NCI-H187 treated with DMSO at 0.1 percent for 48 hours (cell line): Measurements from ENCODE around the gene HOXB7.

ENCODE experiments used
- DNase-seq: peaks from one replicate; lab custom pipeline; 2025; lab: John Stamatoyannopoulos, UW

Gene HOXB7

DNA sequence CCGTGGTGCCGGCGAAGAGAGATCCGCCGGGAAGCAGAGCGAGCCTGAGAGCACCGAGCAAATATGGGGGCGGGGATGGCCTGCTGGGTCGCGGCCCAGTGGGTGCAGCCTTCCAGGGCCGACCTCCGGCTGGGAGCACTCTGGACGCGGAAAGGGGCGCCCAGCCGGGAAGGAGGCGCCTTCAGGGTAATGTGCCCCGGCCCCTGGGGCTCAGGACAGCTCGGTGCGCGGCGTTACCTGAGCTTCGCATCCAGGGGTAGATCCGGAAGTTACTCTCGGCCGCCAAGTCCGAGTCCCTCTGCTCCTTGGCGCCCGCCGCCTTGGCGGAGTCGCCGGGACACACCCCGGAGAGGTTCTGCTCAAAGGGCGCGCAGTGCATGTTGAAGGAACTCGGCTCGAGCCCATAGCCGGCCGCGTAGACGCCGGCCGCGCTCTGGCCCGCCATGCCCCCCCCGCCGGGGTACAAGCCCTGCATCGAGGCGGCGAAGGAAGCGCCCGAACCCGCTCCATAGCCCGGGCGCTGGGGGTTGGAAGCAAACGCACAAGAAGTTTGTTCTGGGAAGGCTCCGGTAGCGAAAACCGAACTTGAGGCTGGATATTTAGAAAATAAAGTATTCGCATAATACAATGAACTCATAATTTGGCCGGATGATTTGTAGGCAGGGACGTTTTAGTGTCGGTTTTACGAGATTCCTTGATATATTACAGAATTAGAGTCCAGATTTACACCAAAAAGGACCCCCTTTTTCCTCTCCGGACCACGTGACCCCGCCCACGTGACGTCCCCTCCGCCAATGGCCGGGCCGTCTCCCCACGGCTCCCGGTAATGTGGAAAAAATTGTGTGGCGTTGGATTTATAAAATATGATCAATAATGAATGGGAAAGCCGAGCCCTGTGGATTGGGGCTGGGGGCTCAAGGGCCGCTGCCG, at the start of gene HOXB7:
Gene HOXB7, minus strand, starts transcription at position 736 of the 930 bp plus-strand sequence. Its CDS starts 99 bp downstream, at position 637.
- DNase-seq, result no peak

DNA sequence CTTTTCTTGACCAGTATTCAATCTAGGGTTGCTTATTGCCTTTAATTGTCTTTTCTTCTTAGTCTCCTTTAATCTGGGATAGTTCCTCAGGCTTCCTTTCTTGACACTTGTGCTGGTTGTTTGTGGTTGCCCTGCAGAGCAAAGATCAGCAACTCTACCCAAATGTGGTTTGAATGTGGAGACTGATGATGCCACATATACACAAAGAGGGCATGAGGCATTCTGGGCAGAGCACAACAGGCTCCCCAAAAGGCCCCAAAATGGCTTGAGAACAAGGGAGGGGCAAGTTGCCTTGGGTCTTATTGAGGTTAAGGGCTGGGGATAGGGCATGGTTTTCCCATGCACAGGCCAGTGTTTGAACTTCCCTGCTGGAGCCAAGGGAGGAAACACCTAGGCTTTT, 45.1 kb upstream of the HOXB7 start:
- DNase-seq, result no peak

DNA sequence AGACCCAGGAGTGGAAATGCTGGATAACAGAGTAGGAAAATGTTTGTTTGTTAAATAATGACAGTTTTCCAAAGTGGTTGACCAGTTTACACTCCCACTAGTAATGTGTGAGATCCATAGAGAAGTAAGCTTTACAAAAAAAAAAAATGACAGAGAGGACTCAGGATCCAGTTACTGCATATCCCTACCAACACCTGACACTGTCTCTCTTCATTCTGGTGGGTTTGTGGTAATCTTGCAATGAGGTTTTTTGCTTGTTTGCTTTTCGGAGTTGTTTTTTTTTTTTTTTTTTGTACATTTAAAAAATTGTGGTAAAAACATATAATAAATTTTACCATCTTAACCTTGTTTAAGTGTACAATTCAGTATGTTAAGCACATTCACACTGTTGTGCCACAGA, 38.9 kb upstream of the HOXB7 start:
- no peak for DNase-seq

DNA sequence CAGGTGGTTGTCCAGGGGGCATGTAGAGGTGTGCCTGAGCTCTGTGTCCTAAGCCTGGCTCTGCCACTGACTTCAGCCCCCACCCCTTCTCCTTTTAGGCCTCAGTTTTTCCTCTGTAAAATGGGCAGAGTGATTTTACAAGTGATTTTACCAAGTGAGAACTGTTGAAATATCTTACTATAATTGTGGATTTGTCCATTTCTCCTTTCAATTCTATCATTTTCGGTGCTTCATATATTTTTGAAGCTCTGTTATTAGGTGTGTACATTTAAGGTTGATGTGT, 37.1 kb upstream of the HOXB7 start:
- no peak for DNase-seq

DNA sequence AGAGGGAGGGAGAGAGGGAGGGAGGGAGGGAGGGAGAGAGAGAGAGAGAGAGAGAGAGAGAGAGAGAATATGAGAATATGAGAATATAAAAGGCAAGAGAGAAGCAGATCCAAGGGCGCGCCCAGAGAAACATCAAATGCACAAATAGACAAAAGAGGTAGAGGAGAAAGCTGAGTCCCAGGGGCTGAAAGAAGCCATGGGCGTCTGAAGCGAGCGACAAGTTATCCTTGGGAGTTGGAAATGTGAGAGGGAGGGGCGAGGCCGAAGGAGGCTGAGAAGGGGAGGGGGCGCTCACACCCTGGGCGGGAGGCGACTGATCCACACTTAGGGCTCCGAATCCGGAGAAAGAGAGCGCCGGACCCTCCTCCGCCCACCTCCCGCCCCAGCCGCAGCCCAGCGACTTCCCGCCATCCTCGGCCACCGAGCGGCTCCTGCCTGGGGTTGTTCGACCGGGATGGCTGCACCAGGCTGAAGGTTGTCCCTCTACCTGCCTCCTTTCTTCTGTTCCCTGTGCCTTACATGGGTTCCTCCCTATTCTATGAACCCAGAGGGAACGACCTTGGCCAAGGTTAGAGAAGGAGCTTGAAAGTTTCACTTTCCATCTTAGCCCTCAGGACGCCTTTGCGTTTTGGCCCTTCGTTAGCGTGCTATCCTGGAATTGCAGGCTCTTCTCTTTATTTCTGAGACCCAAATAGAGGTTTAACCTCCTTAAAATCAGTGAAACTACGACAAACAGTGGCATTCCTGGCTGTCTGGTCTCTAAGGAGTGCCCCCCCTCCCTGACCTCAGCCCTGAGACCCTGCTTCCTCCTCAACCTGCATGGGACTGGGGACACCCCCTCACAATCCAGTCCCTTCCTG, 36.5 kb upstream of the HOXB7 start:
- DNase-seq, result no peak

DNA sequence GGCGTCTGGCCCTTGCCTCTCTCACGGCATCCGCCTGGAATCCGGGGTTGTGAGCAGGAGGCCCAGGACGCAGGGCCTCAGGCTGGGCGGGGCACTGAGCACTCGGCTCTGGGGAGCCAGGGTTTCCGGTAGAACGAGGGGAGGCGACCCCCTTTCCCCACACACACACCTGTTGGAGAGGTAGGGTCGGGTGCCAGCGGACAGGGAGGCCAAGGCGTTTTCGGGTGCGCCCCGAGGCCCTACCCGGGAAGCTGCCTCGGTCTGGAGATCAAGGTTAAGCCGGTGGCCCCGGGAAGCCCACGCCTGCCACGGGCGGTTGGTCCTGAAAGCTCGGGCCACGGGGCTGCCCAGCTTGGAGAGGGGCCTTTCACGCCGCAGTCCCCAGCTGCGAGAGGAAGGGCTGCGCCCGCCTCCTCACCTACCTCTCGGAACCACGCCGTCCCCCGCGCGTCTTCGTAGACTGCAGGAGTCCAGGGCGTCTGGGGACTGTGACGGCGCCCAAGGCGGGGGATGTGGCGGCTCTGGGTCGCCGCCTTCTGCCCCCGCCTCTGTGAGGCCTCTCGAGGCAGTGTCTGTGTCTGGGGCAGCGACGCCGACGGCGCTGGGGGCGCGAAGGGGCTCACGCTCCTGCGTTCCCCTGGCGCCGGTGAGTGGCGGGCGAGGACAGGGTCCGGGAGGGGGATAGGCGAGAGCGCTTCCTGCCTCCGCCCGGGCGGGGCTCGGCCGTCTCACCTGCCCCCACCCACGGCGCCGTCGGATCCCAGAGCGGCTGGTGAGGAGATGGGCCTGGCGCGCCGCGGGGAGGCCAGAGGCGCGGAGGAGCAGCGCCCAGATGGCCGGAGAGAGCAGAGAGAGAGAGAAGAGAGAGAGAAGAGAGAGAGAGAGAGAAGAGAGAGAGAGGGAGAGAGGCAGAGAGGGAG, 35.6 kb upstream of the HOXB7 start:
- DNase-seq, result no peak

DNA sequence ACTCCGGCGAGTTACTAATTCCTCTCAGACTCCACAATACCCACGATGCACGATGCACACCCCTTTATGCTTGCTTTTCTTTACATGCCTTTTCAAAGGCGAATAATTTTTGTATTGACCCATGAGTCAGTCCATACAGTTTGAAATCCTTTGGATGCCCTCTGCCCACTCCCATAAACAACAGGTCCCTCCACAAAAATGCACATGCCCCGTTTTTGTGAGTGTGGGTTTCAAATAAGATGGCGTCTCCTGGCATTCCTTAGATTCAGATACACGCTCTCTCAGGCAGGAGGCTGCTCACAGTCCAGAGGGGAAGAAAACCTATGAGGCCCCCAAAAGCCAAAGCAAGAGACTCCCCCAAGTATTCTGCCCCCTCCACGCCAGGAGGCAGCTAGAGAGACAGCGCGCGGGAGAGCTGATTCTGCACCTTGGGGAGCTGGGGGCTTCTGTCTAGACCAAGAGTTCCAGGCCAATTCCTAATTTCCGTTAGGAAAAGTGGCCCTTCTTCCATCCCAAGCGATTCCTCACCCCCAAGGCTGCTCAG, 34.9 kb upstream of the HOXB7 start:
- DNase-seq, result no peak

DNA sequence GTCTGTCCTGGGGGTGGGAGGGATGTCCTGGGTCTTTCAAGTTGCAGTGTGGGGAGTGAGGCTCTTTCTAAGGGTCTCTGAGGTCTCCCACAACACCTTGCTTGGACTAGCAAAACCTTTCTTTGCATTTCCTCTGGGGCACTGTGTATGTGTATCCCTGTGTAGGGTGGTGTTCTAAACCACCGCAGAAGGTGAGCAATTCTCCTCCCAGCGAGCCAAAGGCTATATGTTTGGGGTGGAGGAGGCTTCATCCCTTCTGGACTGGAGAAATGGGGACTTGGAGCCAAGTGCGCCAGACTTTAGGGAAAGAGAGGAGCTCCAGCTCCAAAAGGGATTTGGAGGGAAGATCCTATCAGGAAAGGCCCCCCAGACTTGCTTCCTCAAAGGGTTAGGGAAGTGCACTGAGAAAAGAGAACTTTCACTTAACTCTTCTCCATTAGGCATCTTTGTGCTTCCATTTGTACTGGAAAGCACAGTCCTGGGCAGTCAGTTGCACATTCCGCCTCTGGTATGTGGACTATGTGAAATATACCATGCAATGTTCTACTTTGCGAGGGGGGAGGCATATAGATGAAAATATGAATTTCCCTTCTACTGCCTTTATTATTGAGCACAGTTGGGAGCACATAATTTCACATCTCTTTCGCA, 34.2 kb upstream of the HOXB7 start:
- no peak for DNase-seq

DNA sequence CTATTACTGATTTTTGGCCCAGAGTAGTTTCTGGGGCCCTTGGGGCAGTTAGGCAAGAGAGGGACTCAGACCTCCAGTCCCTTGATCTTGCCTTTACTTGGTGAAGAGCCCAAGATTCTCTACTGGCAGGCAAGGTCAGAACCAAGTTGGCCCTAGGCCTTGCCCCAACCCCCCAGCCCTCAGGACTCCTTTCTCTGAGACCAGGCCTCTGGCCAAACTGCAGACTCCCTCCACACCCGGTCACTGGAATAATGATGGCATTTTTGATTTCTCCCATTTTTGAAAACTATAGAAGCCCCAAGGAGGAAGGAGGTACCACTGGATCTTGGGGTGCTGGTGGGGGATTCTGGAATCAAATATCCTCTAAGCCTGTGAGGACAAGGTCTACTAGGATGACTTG, 33.3 kb upstream of the HOXB7 start:
- no peak for DNase-seq

DNA sequence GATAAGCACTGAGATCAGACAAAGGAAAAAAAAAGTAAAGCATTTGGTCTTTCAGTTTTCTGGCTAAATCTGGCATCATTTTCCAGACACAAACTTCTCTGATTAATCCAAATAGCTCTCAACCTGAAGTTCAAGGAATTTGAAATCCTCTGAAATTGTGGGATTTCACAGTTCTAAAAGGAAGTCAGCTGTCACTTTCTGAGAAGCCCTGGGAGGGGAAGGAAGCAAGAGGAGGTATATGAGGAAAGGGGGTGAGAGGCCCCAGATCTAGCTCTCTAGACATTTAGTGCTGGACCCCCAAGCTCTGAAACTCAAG, 32.8 kb upstream of the HOXB7 start:
- DNase-seq, result no peak

DNA sequence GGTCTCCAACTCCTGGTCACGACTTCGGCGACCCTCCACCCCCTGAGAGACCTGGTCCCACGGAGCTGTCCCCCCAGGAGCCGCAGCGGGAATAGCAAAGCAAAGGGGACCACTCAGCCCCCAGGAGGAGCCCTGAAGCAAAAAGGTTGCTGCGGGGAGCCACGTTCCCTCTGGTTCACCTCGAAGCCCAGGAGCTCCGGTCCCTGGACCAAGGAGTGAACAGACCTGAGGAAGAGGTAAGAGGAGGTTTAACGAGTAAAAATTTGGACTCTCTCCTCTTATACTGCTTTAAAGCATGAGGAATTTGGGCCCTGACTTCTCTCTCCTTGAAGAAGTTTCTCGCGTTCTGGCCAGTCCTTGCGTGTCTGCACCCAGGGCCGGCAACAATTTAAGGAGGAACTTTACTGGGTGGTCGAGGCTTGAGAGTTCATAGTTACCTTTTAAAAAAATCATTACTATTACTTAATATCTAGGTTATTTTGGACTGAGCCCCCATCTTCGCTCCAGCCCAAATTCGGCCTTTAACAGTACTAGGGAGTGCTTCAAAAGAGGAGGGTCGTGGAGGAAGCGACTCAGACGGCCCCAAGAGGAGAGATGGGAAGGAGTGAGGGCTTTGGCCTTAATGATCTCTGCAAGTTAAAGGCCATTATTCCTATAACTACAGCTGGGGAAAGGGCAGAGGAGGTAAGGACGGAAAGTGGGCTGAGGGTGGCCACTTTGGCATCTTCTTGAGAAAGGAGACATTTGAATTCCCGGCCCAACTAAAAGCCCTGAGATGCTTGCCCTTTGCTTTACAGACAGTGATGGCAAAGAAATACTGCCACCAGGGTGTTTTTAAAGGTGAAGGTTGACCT, 32.3 kb upstream of the HOXB7 start:
- DNase-seq, result no peak

DNA sequence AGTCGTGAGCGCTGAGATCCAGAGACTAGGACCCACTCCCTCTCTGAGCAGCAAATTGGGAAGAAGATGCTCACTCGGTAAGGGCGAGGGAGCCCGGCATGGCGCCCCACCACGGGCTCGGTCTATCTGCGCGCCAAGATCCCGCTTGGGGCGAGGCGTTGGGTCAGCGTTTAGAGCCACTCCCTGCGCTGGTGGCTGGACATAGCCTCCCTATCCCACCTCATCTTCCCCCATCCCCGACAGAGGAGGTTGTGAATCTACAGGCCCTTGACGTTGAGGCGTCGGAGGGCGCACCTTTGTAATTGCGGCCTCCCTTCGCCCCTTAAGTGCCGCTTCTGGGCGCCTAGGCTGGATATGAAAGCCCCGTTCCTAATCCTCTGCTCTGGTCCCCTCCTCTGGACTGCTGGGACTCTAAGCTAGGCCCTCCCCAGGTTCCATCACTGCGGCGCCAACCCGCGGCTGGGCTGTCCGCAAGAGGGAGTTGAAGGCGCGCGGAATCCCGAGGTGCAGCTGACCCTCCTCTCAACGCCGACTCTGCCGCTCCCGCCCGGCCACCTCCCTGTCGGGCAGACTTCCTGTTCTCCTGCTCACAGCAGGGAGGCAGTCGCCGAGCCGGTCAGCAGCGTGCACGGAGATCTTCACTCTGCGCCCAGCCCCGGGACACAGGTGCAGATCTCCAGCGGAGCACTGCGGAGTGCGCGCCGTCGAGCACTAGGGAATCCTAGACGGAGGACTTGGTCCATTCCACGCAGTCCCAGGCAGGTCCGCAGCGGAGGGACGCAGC, 31.4 kb upstream of the HOXB7 start:
- DNase-seq, result no peak

DNA sequence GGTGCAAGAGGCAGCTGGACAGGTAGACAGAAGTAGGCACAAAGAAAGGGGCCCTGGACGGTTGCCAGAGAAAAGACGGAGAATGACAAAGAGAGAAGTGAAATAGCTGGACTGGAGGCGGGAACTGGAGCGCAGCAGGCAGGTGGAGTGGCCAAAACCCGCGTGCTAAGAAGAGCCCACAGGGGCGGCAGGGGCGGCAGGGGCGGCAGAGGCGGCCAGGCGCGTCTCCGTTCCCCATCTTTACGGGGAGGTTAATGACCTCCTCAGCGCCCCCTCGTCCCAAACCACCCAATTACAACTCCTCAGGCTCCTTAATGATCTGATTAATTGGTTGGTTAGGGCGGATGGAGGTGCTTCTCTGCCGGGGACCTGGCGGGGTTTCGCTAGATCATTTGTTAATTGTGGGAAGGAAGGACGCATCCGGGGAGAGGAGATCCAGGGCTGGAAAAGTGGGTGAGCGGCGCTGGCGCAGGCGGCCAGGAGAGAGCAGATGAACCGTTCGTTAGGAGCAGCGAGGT, 30.8 kb upstream of the HOXB7 start:
- DNase-seq, result no peak

DNA sequence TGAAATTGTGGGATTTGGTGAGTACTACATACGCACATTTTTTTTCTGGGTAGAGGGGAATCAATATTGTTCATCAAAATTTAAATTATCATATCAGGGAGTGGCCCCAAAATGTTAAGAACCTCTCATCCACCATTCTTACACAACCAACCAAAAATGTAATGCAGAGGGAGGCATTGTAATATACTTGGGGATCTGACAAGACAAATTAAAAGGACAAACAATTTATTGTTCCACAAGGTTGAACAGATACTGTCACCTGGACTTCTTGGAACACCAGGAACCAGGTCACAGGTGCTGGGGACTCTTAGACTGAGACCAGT, 30.0 kb upstream of the HOXB7 start:
- DNase-seq, result no peak

DNA sequence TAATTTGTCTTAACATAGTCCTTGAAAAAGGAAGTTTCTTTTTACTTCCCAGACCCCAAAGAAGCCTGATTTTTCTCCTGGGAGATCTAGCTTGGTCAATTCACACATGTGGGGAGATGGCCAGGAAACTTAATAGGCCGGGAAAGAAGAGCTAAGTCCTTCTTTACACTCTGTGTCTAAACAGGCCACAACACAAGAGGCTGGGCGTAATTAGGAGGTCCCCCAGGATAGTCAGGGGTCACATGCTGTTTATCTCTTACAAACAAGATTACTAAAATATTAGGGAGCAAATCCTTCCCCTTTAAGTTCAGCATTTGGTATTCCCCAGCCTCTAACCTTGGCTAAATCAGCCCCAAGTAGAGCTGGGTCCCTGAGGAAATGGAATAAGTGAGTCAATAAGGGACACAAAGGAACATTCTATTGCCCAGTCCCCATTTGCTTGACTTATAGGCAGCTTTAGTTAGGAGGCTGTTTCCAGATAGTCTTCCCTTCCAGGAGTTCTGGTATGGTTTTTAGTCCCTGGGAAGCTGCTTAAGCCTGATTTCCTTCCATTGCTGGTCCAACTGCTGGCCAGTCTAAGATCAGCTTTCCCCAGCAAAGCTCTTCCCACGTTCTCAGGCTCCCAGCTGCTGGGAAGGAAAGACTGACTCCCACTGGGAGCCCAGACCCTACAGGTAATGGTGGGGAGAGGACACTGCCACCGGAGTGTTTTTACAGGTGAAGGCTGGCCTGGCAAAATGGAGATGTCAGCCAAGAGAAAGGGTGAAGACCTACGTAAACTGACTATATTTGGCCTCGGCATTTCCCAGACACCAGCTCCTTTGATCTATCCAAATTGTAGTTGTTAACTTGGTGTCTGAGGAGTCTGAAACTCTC, 29.4 kb upstream of the HOXB7 start:
- DNase-seq, result no peak

DNA sequence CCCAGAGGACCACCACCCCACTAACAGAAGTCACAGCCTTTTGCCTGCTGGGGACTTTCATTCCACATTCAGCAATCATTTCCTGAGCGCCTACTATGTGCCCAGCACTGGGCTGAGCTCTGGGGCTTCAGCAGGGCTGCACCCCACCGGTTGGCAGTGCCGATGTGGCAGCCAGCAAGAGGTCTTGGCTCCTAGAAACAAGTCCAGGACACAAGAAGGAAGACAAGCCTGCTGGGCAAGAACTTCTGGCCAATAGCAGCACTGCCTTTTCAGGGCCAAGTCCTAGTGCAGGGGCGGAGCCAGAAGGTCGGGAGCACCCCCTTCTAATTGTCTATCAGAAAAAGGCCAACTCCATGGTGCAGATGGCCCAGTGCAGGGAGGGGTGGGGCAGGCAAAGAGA, 28.3 kb upstream of the HOXB7 start:
- no peak for DNase-seq

DNA sequence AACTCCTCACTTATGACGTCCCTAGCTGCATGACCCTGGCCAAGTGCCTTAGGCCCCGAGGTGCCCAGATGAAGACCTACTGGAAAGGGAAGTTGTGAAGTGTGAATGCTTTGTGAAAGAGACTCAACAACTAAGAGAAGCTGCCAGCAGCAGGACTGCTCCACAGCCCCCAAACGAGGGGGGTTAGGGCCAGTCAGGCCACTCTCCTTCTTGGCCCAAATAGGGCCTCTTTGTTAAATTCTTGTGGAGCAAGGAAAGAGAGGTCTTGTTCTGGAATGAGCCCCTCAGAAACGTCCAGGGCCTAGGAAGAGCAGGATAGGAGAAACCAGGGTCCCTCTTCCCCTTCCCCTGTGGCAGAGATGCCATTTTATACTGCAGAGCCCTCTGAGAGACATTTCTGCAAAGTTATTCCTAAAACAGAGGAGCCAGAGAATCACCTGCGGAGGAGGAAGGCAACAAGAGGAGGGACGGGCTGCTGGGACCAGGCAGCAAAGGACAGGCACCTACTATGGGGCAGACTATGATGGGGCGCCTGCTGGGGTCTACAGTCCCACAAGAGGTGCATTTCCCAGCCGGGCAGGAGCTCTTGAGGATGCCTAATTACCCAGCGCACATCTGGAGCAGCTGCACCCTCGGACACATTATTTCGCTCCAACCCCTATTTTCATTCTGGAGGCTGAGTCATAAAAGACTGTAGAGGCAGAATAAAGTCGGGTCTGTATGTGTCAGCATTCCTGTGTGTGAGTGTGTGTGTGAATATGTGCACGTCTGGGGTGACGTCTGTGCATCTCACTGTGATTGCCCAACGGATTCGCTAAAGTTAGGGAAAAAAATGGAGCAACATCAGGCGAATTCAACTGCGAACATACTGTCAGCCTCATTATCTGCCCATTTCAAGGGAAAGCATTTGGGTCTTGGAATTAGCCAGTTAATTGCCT, 26.8 kb upstream of the HOXB7 start:
- DNase-seq, result no peak
